Large intestine (tissue), 3 donors: ENCODE data around the gene XAB2. TPM values are rescaled to one million over a fixed set of nuclear protein-coding genes. Genes with fewer than 3 reads are reported as not detected.
"Not testable (repeated sequence)": the region's sequence is repeated elsewhere in the genome, so short reads cannot be mapped to it uniquely, and the experiment has no call there.

ENCODE experiments used
- DNase-seq, 2 donors: peaks; one replicate each; pipeline versions ENCODE4 v3.0.0 to v3.0.0-alpha.2; 2013
- H3K27ac ChIP-seq: one replicate; pipeline ENCODE4 v1.5.1; 2013; ENCODE audit warnings: low read length
- H3K27me3 ChIP-seq: 2 replicates; pipeline ENCODE4 v1.6.1; 2013; ENCODE audit warnings: low read length; ENCODE audit not compliant: control insufficient read depth, insufficient read depth
- H3K36me3 ChIP-seq: 2 replicates; pipeline ENCODE4 v1.6.1; 2013; ENCODE audit warnings: low read length; ENCODE audit not compliant: control insufficient read depth, insufficient read depth
- H3K4me1 ChIP-seq: one replicate; pipeline ENCODE4 v1.6.1; 2013; ENCODE audit warnings: low read length; ENCODE audit not compliant: control insufficient read depth, insufficient read depth
- H3K4me3 ChIP-seq: one replicate; pipeline ENCODE4 v1.5.1; 2013; ENCODE audit warnings: low read length
- H3K9me3 ChIP-seq: one replicate; pipeline ENCODE4 v1.6.1; 2013; ENCODE audit warnings: mild to moderate bottlenecking, low read depth, low read length, moderate library complexity; ENCODE audit not compliant: control insufficient read depth
- WGBS: methylation state at CpG from one replicate; pipeline ENCODE4 v1.1.5; 2013; ENCODE audit warnings: low lambda C conversion rate; ENCODE audit not compliant: insufficient coverage; 5-methylcytosine and 5-hydroxymethylcytosine counted together
- polyA plus RNA-seq: library from polyadenylated mRNA; unstranded; fragments of 120-200 nt; gene quantifications from one replicate; pipeline ENCODE4 v1.2.1, GENCODE V29; 2013

XAB2 gene
- polyA plus RNA-seq, 1 donor, result 29.1 TPM

- not testable (repeated sequence) for H3K27me3 ChIP-seq, H3K27ac ChIP-seq, DNase-seq, H3K36me3 ChIP-seq, H3K9me3 ChIP-seq, H3K4me1 ChIP-seq, H3K4me3 ChIP-seq
- 86% methylated on average over 1 of the region's 1 CpG for WGBS
Measured at GRCh38 chr19:7577422-7577821, 51.9 kb downstream of the XAB2 start.

- peaks cover 5% of the 10 kb centered on the region for H3K27me3 ChIP-seq
- WGBS, result no CpG with 5 or more reads among the region's 9 CpGs
- DNase-seq, result no peak
Measured at GRCh38 chr19:7575434-7576040, 53.8 kb downstream of the XAB2 start.

GRCh38 chr19:7570761-7571160 lies 58.6 kb downstream of the XAB2 start:
- Histone ChIP-seq H3K9me3 (no peaks in the 10 kb centered on the region), H3K27ac (no peak overlapping the region), H3K4me3 (no peak overlapping the region), H3K27me3 (no peaks in the 10 kb centered on the region), H3K4me1 (no peaks in the 10 kb centered on the region), H3K36me3 (no peaks in the 10 kb centered on the region)
- DNase-seq, result no peak
- WGBS, result no CpG with 5 or more reads among the region's 5 CpGs

More at GRCh38 chr19:7575434-7576040, 53.8 kb downstream of the XAB2 start:
- H3K9me3 ChIP-seq, result no peaks in the 10 kb centered on the region
- H3K27ac ChIP-seq, result no peak overlapping the region
- H3K36me3 ChIP-seq, result no peaks in the 10 kb centered on the region
- H3K4me1 ChIP-seq, result no peaks in the 10 kb centered on the region
- H3K4me3 ChIP-seq, result no peak overlapping the region

Other genes starting within 250 kb of the XAB2 start
- 7.9 TPM for gene PEX11G, start 140.5 kb downstream of the XAB2 start, polyA plus RNA-seq
- gene ZNF358, start 113.4 kb downstream of the XAB2 start, polyA plus RNA-seq, result 68.0 TPM
- gene MCOLN1, start 106.9 kb downstream of the XAB2 start, polyA plus RNA-seq, result 18.1 TPM
- gene PNPLA6, start 93.8 kb downstream of the XAB2 start, polyA plus RNA-seq, result 45.4 TPM
- gene CAMSAP3, start 33.7 kb downstream of the XAB2 start, polyA plus RNA-seq, result 73.9 TPM
- gene PET100, start 248 bp upstream of the XAB2 start, polyA plus RNA-seq, result 47.5 TPM
- 1.5 TPM for gene PCP2, start 4.2 kb upstream of the XAB2 start, polyA plus RNA-seq
- gene STXBP2, start 7.6 kb upstream of the XAB2 start, polyA plus RNA-seq, result 146 TPM
- gene RETN, start 39.5 kb upstream of the XAB2 start, polyA plus RNA-seq, result 1.1 TPM
- gene MCEMP1, start 47.5 kb upstream of the XAB2 start, polyA plus RNA-seq, result 0.06 TPM
- gene TRAPPC5, start 51.3 kb upstream of the XAB2 start, polyA plus RNA-seq, result 51.2 TPM
- gene FCER2, start 72.6 kb upstream of the XAB2 start, polyA plus RNA-seq, result 0.28 TPM
- 0.57 TPM for gene CLEC4G, start 102.6 kb upstream of the XAB2 start, polyA plus RNA-seq
- 14.4 TPM for gene CD209, start 118.0 kb upstream of the XAB2 start, polyA plus RNA-seq
- gene CLEC4M, start 133.7 kb upstream of the XAB2 start, polyA plus RNA-seq, result 0.09 TPM
- gene EVI5L, start 200.7 kb upstream of the XAB2 start, polyA plus RNA-seq, result 9.3 TPM
- 2.1 TPM for gene PRR36, start 244.8 kb upstream of the XAB2 start, polyA plus RNA-seq